ENCODE data around the gene FAM111A.
A peak's percentile ranks its signal among the peaks of the same experiment; 100 is the strongest.

FAM111A gene

DNA sequence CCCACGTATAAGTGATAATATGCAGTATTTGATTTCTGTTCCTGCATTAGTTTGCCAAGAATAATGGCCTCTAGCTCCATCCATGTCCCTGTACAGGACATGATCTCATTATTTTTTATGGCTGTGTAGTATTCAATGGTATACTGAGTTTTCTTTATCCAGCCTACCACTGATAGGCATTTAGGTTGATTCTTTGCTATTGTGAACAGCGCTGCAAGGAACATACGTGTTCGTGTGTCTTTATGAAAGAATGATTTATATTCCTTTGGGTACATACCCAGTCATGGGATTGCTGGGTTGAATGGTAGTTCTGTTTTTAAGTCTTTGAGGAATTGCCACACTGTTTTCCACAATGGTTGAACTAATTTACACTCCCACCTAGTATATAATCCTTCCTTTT is 1.5 kb upstream of the FAM111A start:
- DNase-seq (ENCODE audit: low read depth in 2 of 3, low spot score in 1 of 3): no peak

DNA sequence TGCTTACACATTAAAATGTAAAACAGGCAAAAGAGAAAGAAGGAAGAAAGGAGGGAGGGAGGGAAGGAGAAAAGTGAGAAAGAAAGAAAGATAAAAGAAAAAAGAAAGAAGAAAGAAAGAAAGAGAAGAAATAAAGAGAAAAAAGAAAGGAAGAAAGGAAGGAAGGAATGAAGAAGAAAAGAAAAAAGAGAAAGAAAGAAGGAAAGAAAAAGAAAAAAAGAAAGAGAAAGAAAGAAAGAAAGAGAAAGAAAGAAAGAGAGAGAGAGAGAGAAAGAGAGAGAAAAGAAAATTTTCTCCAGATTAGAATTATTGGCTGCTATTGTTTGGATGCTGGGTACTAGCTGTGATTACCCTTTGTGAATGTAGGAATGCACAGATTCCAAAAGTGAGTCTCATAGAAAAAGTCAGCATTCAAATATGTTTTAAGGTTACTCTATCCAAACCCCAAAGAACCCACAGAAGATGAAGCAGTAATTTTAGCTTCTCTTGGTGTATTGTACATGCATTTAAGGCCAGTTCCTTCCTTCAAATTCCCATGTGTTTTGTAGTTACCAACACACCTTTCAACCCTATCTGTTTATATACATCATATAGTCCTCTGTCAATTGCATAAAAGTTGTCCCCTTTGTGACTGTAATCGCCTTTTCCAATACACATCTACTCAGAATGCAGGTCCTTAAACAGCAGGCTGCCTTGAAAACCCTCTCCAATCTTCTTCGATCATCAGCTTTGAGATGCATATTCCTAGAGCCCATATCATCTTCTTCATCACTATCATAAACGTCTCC is 789 bp upstream of the FAM111A start:
- no peak for DNase-seq (ENCODE audit: low read depth in 2 of 3, low spot score in 1 of 3)

DNA sequence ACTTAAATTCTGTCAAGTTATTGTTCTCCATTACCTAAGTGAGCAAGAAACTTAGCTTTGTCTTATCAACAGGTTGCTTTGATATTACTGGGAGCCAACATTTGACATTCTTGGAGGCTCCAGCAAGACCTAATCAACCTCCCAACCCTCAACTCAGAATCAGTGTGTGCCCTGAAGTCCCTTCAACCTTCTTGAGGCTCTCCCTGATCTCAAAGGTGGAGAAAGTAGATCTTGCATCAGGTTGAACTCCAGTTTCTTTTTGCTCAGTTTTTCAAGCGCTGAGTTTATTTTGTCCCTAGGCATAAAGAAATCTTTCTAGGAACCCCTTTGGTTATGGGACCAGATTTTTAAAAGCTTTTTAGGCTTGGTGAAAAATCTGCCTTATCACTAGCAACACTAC is 1.4 kb downstream of the FAM111A start:
- no peak for DNase-seq (ENCODE audit: low read depth in 2 of 3, low spot score in 1 of 3)

DNA sequence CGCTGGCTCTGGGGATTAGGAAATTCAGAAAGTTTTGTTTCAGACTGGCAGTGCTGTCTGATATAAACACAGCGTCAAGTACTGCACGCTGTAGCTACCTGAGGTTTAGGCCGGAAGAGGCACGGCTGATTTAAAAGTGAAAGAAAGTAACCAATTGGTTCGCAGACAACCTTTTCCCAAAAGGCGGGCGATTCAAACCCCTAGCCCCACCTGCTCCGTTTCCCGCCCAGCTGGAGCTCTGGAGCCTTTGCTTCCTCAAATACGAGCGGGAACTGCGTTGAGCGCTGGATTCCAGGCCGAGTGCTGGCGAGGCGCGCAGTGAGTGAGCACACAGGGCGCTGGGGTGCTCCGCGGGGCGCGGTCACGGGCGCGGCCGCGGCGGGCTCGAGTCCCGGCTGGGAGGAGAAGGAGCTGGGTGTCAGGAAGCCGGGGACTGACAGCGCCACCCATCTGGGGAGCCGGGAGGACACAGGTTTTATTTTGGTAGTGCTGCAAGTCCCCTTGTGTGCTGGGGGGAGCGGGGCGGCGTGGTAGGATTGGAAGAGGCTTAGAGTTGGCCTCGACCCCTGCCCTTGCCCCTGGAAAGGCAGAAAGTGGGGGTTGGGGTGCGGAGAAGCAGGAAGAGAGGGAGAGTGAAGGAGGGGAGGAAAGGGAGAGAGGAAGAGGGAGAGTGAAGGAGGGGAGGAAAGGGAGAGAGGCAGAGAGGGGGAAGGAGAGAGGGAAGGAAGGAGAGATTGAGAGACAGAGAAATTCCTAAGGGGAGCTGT is 2.1 kb downstream of the FAM111A start:
- DNase-seq (ENCODE audit: low read depth in 2 of 3, low spot score in 1 of 3): peak; percentile 61 to 68 (median 63)

DNA sequence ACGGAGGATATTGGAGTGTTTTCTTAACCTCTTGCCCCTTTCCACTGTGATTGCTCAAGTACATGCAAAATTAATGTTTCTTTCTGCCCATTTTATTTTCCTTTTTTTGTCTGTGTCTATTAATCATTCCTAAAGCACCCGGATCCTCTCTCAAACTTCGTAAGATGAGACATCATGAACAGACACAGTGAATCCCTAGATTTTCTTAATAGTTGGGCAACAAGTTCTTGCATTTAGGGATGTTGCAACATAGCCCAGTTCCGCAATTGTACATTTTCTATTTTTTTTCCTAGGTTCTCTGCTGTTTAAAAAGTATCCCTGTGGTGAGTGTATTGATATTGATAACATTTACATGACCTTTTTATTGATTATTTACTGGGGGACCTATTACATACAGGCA is 2.9 kb downstream of the FAM111A start:
- no peak for DNase-seq (ENCODE audit: low read depth in 2 of 3, low spot score in 1 of 3)

DNA sequence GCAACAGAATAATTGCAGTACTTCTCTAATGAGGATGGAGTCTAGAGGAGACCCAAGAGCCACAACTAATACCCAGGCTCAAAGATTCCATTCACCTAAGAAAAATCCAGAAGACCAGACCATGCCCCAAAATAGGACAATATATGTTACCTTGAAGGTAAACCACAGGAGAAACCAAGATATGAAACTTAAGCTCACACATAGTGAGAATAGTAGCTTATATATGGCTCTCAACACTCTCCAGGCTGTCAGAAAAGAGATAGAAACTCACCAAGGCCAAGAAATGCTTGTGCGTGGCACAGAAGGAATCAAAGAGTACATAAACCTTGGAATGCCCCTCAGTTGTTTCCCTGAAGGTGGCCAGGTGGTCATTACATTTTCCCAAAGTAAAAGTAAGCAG is 9.1 kb downstream of the FAM111A start:
- DNase-seq (ENCODE audit: low read depth in 2 of 3, low spot score in 1 of 3): no peak

DNA sequence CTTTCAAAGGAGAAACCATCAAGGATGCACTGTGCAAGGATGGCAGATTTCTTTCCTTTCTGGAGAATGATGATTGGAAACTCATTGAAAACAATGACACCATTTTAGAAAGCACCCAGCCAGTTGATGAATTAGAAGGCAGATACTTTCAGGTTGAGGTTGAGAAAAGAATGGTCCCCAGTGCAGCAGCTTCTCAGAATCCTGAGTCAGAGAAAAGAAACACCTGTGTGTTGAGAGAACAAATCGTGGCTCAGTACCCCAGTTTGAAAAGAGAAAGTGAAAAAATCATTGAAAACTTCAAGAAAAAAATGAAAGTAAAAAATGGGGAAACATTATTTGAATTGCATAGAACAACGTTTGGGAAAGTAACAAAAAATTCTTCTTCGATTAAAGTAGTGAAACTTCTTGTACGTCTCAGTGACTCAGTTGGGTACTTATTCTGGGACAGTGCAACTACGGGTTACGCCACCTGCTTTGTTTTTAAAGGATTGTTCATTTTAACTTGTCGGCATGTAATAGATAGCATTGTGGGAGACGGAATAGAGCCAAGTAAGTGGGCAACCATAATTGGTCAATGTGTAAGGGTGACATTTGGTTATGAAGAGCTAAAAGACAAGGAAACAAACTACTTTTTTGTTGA is 9.8 kb downstream of the FAM111A start:
- no peak for DNase-seq (ENCODE audit: low read depth in 2 of 3, low spot score in 1 of 3)

DNA sequence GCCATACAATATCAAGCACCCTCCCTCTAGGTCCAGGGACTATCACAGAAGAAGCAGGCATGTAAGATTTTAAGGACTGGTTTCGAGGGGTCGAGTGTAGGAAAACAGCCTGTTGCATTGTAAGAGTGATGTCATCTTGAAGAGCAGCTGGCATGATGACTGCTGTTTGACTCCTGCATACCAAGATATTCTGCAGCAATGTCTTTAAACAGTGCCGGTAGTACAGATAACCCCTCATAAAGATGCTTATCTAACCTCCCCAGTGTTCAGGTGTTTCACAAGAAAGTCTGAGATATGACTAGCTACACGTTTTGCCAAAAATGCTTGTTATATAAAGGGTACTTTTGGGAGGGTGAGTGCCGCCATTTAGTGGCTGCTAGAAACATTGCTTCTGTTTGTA is 12.0 kb downstream of the FAM111A start:
- DNase-seq (ENCODE audit: low read depth in 2 of 3, low spot score in 1 of 3): no peak

DNA sequence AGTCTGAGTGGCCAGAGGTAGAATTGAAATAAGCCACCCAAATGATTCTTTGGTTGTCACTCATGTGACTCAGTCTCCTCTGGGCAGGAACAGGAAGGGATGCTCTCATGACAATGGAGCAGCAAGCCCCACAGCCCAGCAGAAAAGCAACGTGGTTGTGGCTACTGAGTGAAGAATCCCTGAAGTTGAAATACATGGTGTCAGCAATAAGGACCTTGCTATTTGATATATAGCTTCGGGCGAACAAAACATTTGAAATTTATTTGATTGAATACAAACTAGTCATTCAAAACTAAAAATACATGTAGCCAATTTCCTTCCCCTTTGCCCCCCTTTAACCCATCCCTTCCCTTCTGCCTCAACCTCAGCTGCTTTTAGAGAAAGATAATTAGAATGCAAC is 14.8 kb downstream of the FAM111A start:
- no peak for DNase-seq (ENCODE audit: low read depth in 2 of 3, low spot score in 1 of 3)

DNA sequence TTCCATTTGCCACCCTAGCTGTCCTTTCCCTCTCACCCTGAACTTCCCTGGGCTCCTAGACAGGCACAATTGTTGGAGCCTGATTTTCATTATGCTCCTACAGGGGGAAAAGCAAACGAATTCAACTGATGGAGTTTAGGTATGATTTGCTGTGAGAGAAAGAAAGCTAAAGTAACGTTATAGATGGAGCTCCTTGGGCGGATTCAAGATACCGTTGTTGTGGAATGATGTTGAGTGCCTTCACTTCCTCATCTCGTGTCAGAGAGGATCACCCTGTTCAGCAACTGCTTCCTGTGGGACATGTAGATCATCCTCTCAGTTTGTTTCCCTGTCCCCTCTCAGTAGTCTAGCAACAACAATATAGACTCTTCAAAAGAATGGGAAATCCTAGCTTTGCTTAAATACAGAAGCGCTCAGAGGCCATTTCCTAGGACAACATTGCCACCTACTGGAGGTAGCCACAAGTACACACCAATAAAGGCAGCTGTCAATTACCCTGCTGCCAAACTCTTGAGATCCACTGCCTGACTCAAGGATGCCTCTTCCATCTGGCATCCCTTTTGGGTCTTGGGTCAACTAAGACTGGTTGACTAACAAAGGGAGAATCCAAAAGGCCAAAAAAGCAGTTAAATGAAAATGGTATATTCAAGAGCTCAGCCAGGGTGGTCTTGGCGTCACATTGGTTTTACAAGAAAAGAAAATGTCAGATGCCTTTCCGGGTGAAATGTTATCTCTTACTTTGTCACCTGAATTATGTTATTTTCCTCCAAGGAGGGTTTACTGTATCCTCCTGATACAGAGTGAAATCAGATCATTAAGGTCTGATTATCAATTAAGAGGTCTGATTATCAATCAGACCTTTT is 15.8 kb downstream of the FAM111A start:
- peak in 1 of 3 donors; percentile 54 for DNase-seq (ENCODE audit: low read depth in 2 of 3, low spot score in 1 of 3)

DNA sequence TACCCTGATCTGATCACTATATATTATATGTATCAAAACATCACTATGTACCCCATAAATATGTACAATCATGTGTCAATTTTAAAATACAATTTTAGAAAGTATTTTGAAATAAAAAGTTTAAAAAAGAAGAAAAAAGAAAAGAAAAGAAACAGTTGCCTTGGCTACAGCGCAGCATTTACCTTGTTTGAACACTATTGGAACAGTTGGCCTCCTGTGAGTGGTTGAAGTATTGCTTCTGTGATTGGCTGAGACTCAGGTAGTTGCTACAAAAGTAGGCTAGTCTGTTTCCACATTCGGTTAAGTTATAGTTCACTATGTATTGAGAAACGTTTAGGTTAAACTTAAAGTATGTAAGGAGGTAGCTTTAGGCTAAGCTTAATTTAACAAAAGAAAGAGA is 21.4 kb downstream of the FAM111A start:
- DNase-seq (ENCODE audit: low read depth in 2 of 3, low spot score in 1 of 3): no peak

DNA sequence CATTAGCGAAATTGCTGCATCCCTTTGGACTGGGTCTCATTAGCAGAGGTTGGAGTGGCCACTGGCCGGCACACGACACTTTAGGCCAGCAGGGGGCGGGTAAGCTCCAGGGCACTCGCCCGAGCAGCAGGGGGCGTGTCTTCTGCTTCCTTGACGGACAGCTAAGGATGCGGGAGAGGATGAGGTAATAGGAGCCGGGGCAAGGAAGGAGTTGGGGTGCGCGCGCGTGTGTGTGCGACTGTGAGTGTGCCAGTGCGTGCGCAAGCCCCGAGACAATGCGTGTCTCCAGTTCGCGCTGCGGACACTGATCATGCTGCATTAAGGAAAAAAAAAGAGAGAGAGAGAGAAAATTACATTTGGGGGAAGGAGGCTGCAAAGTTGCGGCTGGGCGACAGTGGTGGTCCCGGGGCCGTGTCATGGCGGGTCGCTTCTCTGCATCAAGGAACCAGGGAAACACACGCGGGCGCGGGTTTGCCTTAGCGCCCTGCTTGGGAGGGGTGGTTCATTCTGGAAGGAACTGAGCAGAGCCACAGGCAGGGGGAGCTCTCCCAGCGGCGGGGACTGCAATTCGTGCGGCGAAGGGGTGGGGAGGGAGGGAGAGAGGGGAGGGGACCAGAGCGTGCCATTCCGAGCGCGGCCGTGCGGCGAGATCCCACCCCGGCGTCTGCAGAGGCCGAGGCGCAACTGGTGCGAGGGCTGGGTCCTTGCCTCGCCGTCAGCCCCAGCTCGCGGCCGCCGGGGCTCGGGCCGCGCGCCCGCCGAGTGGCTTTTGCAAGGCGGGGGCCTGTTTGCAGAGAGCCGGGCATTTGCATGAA is 29.1 kb downstream of the FAM111A start, which contains the start of gene DTX4:
TSS of gene DTX4 (plus strand) at position 625 of the 815 bp plus-strand sequence. CDS start 464 bp downstream, outside the sequence.
- DNase-seq (ENCODE audit: low read depth in 2 of 3, low spot score in 1 of 3): peak; percentile 80 to 90 (median 89)

DNA sequence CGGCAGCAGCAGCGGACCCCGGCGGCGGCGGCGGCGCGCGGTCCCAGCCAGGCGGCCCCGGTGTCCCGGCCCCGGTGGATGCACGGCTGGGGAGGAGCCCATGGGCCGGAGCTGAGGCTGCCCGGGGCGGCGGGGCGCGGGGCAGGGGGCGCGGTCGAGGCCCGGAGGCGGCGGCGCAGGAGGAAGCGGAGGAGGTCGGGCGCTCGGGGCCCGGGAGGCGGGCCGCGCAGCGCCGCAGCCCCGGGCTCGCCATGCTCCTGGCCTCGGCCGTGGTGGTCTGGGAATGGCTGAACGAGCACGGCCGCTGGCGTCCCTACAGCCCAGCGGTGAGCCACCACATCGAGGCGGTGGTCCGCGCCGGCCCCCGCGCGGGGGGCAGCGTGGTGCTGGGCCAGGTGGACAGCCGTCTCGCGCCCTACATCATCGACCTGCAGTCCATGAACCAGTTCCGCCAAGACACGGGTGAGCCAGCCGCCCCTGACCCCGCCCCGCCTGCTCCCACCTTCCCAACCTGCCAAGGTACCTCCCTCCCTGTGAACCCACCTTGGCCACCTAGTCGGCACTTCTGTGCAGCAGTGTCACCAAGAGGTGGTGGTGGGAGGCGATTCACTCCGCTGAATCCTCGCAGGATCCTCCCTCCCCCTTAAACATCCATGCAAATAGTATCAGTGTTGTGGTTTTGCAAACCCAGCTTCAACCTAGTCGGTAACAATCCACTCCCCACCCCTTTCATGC is 29.9 kb downstream of the FAM111A start:
- no peak for DNase-seq (ENCODE audit: low read depth in 2 of 3, low spot score in 1 of 3)

DNA sequence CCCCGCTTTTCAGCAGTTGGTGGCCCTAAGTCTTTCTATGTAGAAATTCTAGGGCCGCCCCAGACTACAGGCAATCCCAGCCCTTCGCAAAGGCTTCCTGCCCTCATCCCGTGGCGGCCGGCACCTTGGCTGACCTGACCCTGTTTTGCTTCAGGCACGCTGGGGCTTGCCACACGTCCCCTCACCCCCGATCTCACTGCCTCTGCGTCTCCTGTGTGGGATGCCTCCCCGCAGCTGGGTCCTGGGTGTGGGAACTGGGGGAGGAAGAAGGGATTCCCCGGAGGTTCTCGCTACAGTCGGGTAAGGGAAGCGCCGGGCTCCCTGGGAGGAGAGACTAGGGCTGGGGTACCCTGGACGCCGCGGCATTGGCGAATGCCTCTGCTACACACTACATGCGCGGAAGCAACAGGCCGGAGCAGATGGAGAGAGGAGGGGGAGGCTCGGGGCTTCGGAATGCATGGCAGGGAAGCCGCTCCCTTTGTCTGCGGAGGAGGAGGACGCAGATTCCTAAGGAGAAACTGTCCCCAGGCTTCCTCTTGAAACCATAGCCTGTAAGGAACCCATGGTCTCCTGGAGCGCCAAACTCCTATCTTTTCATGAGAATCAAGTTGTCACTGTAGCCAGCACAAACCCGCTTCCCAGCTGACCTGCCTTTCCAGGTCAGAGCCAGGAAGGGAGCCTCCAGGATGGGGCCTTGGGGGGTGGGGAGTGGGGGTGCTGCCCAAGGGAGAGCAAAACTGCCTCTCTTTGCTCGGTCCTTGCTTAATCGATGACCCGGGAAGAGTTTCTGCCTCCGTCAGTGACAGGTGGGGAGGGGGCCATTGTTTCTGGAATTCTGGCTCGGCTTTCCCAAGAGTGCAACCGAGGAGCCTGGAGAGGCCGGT is 30.7 kb downstream of the FAM111A start:
- DNase-seq (ENCODE audit: low read depth in 2 of 3, low spot score in 1 of 3): no peak

DNA sequence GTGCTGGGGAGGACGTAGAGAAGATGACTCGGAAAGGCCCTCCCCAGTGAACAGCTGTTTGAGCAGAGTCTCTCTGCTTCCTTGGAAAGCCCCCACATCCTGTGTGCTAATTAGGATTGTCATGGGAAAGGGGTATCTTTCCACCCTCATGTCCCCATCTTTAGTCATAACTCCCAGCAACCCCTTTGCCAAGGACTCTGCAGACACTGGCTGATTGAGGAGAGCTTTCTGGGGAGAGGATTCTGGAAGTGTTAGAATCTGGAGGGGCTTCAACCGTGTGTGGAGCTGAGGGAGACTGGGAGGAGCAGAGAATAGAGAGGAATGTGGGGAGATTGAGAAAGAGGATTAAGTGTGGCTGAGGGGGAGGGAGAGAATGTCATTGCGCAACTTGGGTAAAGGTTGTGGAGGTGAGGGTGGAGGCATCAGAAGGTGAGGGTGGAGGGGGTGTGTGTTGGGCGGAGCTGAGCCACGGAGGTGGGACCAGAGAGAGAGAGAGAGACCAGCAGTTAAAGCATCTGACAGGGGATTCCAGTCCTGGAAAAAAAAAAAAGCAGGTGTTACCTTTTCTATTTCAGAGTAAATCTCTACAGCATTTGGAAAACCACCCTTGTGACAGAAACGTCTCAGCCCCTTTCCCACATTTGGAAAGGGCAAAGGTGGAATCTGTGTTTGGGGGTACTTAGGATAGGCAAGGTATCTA is 31.5 kb downstream of the FAM111A start:
- no peak for DNase-seq (ENCODE audit: low read depth in 2 of 3, low spot score in 1 of 3)

DNA sequence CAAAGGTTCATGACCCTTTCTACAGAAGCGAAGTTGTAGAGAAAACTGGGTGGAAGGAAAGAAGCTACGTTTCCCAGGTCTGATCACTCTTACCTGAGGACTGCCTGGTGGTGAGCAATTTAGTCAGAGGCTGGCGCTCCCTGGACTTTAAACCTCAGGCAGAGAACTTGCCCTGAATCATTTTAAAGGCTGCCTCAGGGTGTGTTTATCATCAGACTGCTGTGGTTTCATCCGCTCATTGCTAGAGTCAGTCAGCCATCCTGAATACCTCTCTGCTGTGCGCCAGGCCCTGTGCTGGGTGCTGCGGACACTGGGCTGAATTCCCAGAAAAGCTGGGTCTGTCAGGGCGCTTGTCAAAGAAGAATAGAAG is 32.0 kb downstream of the FAM111A start:
- DNase-seq (ENCODE audit: low read depth in 2 of 3, low spot score in 1 of 3): no peak

DNA sequence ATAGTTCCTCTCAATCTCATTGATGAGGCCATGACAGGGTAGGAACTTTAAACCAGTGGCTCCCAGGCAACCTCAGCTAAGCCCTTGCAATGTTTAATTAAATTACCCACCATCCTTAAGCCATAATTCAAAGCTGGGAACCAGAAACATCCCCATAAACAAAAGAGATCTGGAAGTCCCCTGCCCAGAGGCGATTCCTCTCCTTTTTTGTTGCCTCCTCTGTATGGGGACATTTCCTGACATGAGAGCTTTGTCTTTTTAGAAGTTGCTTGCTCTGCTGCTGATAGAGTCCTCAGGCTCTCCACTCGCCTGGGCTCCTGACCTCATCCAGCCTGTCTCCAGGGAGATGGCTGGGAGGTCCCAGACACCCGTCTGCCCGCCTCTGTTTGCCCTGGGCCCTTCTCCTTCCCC is 32.4 kb downstream of the FAM111A start:
- no peak for DNase-seq (ENCODE audit: low read depth in 2 of 3, low spot score in 1 of 3)

DNA sequence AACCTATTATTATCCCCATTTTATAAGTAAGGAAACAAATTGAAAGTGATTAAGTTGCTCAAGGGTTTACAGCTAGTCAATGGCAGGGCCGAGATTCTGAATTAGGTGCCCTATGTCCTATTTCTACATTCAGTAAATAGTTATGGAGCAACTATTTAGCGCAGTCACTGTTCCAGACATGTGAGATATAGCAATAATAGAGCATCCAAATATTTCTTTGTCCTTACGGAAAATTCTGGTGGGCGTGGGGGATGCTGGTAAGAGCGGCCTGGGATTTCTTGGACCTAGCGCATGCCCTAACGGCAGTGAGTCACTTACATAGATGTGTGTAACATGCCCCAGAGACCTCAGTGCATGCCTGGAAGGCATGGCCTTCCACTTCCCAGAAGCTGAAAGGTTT is 33.7 kb downstream of the FAM111A start:
- DNase-seq (ENCODE audit: low read depth in 2 of 3, low spot score in 1 of 3): no peak
